ENCODE results near the gene RGS14. TPM values are rescaled to one million over a fixed set of nuclear protein-coding genes. Genes with fewer than 3 reads are reported as not detected.

RGS14 gene
- total RNA-seq, 4 donors from 2014 or later = 19.4 to 41.0 (median 23.3) TPM

DNA sequence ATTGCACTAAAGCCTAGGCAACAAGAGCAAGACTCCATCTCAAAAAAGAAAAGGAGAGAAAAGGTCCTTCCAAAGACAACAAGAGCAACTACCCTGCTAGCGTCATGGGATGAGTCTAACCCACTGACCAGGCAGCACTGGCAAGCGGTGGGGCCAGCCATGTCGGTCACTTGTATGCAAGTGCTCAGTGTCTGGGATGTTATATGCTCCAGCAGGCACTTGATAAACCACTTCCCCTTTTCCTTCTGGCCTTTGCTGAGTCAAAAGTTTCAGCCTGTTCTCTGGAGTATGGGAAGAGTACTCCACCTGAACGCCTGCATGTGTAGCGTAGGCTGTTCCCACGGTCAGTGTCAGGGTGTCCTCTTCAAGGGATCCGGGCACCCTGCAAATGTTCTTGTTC, 36.8 kb upstream of the RGS14 start:
- Histone ChIP-seq H3K36me3 (peaks cover 0 to 3% (median 0%) of the 10 kb centered on the region in 3 donors), H3K27me3 (no peaks in the 10 kb centered on the region), H3K9me3 (no peaks in the 10 kb centered on the region), H3K27ac (no peak overlapping the region), H3K4me1 (peaks cover 0 to 7% (median 0%) of the 10 kb centered on the region in 4 donors), H3K4me3 (no peak overlapping the region)
- peak in 1 of 3 donors; percentile 28 for DNase-seq
- TF ChIP-seq POLR2A (IDR thresholded peaks at IDR 0.05) = no peak
- TF ChIP-seq, protein P1, sequence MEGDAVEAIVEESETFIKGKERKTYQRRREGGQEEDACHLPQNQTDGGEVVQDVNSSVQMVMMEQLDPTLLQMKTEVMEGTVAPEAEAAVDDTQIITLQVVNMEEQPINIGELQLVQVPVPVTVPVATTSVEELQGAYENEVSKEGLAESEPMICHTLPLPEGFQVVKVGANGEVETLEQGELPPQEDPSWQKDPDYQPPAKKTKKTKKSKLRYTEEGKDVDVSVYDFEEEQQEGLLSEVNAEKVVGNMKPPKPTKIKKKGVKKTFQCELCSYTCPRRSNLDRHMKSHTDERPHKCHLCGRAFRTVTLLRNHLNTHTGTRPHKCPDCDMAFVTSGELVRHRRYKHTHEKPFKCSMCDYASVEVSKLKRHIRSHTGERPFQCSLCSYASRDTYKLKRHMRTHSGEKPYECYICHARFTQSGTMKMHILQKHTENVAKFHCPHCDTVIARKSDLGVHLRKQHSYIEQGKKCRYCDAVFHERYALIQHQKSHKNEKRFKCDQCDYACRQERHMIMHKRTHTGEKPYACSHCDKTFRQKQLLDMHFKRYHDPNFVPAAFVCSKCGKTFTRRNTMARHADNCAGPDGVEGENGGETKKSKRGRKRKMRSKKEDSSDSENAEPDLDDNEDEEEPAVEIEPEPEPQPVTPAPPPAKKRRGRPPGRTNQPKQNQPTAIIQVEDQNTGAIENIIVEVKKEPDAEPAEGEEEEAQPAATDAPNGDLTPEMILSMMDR (IDR thresholded peaks at IDR 0.05) = no peak

DNA sequence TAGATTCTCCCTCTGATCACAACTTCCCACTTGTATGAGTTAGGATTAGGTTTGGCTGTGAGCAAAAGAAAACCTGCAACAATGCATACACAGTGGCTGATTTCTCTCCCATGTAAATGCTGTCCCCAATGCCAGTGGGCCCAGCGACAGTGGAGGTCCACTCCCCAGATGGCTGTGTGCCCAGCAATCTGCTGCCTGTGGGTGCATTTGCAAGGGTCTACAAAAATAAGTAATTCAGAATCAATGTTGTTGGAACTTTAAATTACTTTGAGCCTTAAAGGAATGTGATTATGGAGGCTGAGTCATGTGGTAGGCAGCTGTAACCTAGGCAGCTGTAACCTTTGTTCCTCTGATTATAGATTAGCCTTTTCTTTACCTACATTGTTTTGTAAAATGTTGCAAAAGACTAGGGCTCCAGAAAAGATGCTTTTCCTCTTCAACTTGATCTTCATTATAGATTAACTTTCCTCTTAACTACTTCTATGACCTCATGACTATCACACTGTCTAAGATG, 31.8 kb upstream of the RGS14 start:
- DNase-seq = peak in 1 of 3 donors; percentile 46
- Histone ChIP-seq H3K4me3 (no peak overlapping the region), H3K27me3 (no peaks in the 10 kb centered on the region), H3K36me3 (peaks cover 0 to 20% (median 0%) of the 10 kb centered on the region in 3 donors), H3K9me3 (no peaks in the 10 kb centered on the region), H3K4me1 (peaks cover 0 to 7% (median 0%) of the 10 kb centered on the region in 4 donors), H3K27ac (peak overlapping the region in 1 of 4 donors; percentile 45)
- TF ChIP-seq, protein P1 (IDR thresholded peaks at IDR 0.05) = no peak
- no peak for TF ChIP-seq POLR2A (IDR thresholded peaks at IDR 0.05)

GRCh38 chr5:177327539-177328522, 29.9 kb upstream of the RGS14 start:
- peak in 1 of 3 donors; percentile 37 for DNase-seq
- peaks cover 0 to 39% (median 0%) of the 10 kb centered on the region in 3 donors for H3K36me3 ChIP-seq

GRCh38 chr5:177328545-177329231, 29.0 kb upstream of the RGS14 start:
- H3K27me3 ChIP-seq = no peaks in the 10 kb centered on the region
- TF ChIP-seq POLR2A (IDR thresholded peaks at IDR 0.05) = no peak
- TF ChIP-seq, protein P1 (IDR thresholded peaks at IDR 0.05) = no peak
- no peak overlapping the region for H3K4me3 ChIP-seq
- H3K9me3 ChIP-seq = no peaks in the 10 kb centered on the region
- peaks cover 0 to 7% (median 0%) of the 10 kb centered on the region in 4 donors for H3K4me1 ChIP-seq
- peak overlapping the region in 1 of 4 donors; percentile 3 for H3K27ac ChIP-seq
- peaks cover 0 to 47% (median 0%) of the 10 kb centered on the region in 3 donors for H3K36me3 ChIP-seq
- DNase-seq = peak in 1 of 3 donors; percentile 9

More at GRCh38 chr5:177327539-177328522, 29.9 kb upstream of the RGS14 start:
- peak overlapping the region in 2 of 4 donors; percentile 3 to 37 for H3K27ac ChIP-seq
- peaks cover 0 to 7% (median 0%) of the 10 kb centered on the region in 4 donors for H3K4me1 ChIP-seq
- no peak for TF ChIP-seq POLR2A (IDR thresholded peaks at IDR 0.05)
- TF ChIP-seq, protein P1 (IDR thresholded peaks at IDR 0.05) = no peak
- no peaks in the 10 kb centered on the region for H3K9me3 ChIP-seq
- H3K4me3 ChIP-seq = no peak overlapping the region
- H3K27me3 ChIP-seq = no peaks in the 10 kb centered on the region

- H3K4me3 ChIP-seq = no peak overlapping the region
- peak in 1 of 3 donors; percentile 25 for DNase-seq
- no peaks in the 10 kb centered on the region for H3K9me3 ChIP-seq
- TF ChIP-seq, protein P1 (IDR thresholded peaks at IDR 0.05) = no peak
- TF ChIP-seq POLR2A (IDR thresholded peaks at IDR 0.05) = no peak
- H3K36me3 ChIP-seq = peaks cover 0 to 59% (median 0%) of the 10 kb centered on the region in 3 donors
- H3K27me3 ChIP-seq = no peaks in the 10 kb centered on the region
- no peak overlapping the region for H3K27ac ChIP-seq
- H3K4me1 ChIP-seq = peaks cover 0 to 7% (median 0%) of the 10 kb centered on the region in 4 donors
Measured at GRCh38 chr5:177329883-177330282, 27.8 kb upstream of the RGS14 start.
